Colonic mucosa (tissue), 4 donors: Measurements from ENCODE around the gene PCDH20. TPM values are rescaled to one million over a fixed set of nuclear protein-coding genes. Genes with fewer than 3 reads are reported as not detected.
"Not testable (repeated sequence)": the region's sequence is repeated elsewhere in the genome, so short reads cannot be mapped to it uniquely, and the experiment has no call there.

Experiments used
- DNase-seq: peaks from one replicate; pipeline ENCODE4 v3.0.0-alpha.2; 2020
- H3K27ac ChIP-seq: fragments of 200-600 bp; one replicate; pipeline ENCODE4 v1.8.0; 2021
- H3K27me3 ChIP-seq: fragments of 200-600 bp; one replicate; pipeline ENCODE4 v1.8.0; 2021
- H3K36me3 ChIP-seq: fragments of 200-600 bp; one replicate; pipeline ENCODE4 v1.8.0; 2021
- H3K4me1 ChIP-seq: fragments of 200-600 bp; one replicate; pipeline ENCODE4 v1.8.0; 2021; ENCODE audit warnings: mild to moderate bottlenecking
- H3K4me3 ChIP-seq: fragments of 200-600 bp; one replicate; pipeline ENCODE4 v1.8.0; 2021
- H3K9ac ChIP-seq, 2 donors: one replicate each; pipeline ENCODE4 v1.7.0; 2013; ENCODE audit warnings: control low read depth in 2 of 2, low read depth in 2 of 2, low read length in 2 of 2
- H3K9me3 ChIP-seq: fragments of 200-600 bp; one replicate; pipeline ENCODE4 v1.8.0; 2021
- intact Hi-C: fragments of 100-400 bp; cut with DNase I; formaldehyde crosslinking; loops from one replicate; pipeline ENCODE4 v1.14.1; 2022
- total RNA-seq, 2 donors: library from RNA; stranded (reverse); fragmentation: NEBNext Ultra II Directional in 1 of 2; extraction: Animal tissue kit (Norgen Biotek cat#: 25700) in 1 of 2; gene quantifications; one replicate each; pipeline ENCODE4 v1.2.1, GENCODE V29; 2021
- TF ChIP-seq, protein P1 (sequence below): fragments of 200-600 bp; IDR thresholded peaks from one replicate; pipeline ENCODE4 v1.8.0; 2022; ENCODE audit warnings: antibody characterized with exemption, mild to moderate bottlenecking
- donor health status: healthy.
- donor health status: DM: no; HTN: no; CAD: no.
- donor health status: DM: no; HTN: no; CAD: no.

The PCDH20 gene
- total RNA-seq, 2 donors from 2014 or later, result 7.8 to 8.6 TPM

DNA sequence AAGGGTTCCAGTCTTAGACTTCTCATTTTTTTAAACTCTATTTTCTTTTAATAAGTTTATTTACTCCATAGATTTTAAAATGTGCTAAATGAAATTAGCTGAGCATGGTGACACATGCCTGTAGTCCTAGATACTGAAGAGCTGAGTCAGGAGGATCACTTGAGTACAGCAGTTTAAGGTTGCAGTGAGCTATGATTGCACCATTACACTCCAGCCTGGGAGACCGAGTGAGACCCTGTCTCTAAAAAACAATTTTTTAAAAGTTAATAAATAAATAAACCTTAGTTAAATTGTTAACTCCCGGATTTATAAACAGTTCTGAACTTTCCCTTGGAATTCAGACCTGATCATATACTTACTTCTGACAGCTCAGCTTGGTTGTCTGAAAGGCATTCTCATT, 32.5 kb downstream of the PCDH20 start:
- no peak overlapping the region for H3K27ac ChIP-seq
- H3K9ac ChIP-seq, result no peak overlapping the region
- H3K4me3 ChIP-seq, result no peak overlapping the region
- H3K27me3 ChIP-seq, result no peaks in the 10 kb centered on the region
- no peak for DNase-seq
- no peaks in the 10 kb centered on the region for H3K9me3 ChIP-seq
- TF ChIP-seq, protein P1, sequence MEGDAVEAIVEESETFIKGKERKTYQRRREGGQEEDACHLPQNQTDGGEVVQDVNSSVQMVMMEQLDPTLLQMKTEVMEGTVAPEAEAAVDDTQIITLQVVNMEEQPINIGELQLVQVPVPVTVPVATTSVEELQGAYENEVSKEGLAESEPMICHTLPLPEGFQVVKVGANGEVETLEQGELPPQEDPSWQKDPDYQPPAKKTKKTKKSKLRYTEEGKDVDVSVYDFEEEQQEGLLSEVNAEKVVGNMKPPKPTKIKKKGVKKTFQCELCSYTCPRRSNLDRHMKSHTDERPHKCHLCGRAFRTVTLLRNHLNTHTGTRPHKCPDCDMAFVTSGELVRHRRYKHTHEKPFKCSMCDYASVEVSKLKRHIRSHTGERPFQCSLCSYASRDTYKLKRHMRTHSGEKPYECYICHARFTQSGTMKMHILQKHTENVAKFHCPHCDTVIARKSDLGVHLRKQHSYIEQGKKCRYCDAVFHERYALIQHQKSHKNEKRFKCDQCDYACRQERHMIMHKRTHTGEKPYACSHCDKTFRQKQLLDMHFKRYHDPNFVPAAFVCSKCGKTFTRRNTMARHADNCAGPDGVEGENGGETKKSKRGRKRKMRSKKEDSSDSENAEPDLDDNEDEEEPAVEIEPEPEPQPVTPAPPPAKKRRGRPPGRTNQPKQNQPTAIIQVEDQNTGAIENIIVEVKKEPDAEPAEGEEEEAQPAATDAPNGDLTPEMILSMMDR, result no peak
- H3K36me3 ChIP-seq, result no peaks in the 10 kb centered on the region
- H3K4me1 ChIP-seq, result no peaks in the 10 kb centered on the region
- intact Hi-C loops, result no loop called here

DNA sequence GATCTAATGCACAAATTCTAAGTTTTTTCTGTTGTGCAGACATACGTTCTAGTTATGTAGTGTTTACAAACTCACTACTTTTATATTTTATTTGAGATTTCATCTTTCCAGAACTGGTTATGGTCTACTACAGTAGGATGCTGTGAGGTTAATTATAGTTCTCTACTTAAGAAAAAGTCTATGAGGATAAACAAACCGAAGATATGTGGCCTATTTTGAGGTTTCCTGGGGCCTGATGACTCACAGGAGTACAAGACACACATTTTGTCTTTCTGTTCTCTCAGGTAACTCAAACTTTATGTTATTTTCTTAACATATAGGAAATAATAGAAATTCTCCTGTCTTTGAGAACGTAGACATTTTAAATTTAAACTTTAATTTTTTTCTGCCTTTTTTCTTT, 45.1 kb downstream of the PCDH20 start:
- H3K9me3 ChIP-seq, result no peaks in the 10 kb centered on the region
- no peaks in the 10 kb centered on the region for H3K36me3 ChIP-seq
- H3K4me3 ChIP-seq, result no peak overlapping the region
- no peak overlapping the region for H3K27ac ChIP-seq
- TF ChIP-seq, protein P1, result no peak
- DNase-seq, result no peak
- no peaks in the 10 kb centered on the region for H3K4me1 ChIP-seq
- H3K27me3 ChIP-seq, result no peaks in the 10 kb centered on the region
- no peak overlapping the region for H3K9ac ChIP-seq
- intact Hi-C loops, result no loop called here

DNA sequence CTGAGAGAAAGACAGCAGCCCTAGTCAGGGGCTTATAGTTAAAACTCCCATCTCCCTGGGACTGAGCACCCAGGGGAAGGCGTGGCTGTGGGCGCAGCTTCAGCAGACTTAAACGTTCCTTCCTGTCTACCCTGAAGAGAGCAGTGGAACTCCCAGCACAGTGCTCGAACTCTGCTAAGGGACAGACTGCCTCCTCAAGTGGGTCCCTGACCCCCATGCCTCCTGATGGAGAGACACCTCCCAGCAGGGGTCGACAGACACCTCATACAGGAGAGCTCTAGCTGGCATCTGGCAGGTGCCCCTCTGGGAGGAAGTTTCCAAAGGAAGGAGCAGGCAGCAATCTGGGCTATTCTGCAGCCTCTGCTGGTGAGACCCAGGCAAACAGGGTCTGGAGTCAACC, 51.0 kb downstream of the PCDH20 start:
- intact Hi-C loops, DNase-seq, H3K9ac ChIP-seq, H3K36me3 ChIP-seq, H3K9me3 ChIP-seq, H3K4me3 ChIP-seq, H3K27ac ChIP-seq, H3K4me1 ChIP-seq, H3K27me3 ChIP-seq: not testable (repeated sequence)

DNA sequence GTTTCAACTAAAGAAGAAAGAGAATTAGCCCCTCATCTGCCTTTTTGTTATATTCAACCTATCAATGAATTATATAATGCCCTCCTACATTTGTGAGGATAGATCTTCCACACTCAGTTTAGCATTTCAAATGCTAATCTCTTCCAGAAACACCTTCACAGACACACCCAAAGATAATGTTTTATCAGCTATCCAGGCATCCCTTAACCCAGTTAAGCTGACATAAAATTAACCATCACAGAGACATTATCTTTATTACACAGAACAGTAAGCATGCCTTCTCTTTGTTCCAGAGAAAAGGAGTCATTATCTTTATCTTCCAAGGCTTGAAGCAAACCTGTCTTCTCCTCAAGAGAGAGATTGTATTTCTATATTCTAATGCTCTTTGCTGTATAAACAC, 53.1 kb downstream of the PCDH20 start:
- no peaks in the 10 kb centered on the region for H3K36me3 ChIP-seq
- H3K9me3 ChIP-seq, result no peaks in the 10 kb centered on the region
- intact Hi-C loops, result no loop called here

More for the DNA sequence above, 53.1 kb downstream of the PCDH20 start:
- TF ChIP-seq, protein P1, result no peak
- Histone ChIP-seq H3K4me3 (no peak overlapping the region), H3K27me3 (no peaks in the 10 kb centered on the region), H3K4me1 (no peaks in the 10 kb centered on the region), H3K9ac (no peak overlapping the region), H3K27ac (no peak overlapping the region)
- no peak for DNase-seq
